Measurements from ENCODE around the gene PTPRN2.

DNA sequence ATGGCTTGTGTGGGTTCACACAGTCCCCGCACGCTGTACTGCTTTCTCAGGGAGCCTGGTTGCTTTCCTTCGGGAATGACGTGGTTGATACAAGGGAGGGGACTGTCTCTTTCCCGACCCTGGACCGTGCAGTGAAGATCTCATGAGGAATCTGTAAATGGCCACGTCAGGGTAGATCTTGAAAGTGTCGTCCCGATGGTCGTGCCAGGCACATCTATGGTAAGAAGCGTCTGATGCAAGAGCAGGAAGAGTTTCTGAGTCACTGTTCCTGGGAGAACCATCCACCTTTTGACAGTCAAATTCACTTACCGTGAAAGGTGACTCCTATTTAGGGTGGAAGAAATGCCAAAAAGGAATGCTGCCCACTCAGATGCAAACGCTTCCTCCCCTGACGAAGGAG lies 500.4 kb downstream of the PTPRN2 start:
- TF ChIP-seq, protein P1, sequence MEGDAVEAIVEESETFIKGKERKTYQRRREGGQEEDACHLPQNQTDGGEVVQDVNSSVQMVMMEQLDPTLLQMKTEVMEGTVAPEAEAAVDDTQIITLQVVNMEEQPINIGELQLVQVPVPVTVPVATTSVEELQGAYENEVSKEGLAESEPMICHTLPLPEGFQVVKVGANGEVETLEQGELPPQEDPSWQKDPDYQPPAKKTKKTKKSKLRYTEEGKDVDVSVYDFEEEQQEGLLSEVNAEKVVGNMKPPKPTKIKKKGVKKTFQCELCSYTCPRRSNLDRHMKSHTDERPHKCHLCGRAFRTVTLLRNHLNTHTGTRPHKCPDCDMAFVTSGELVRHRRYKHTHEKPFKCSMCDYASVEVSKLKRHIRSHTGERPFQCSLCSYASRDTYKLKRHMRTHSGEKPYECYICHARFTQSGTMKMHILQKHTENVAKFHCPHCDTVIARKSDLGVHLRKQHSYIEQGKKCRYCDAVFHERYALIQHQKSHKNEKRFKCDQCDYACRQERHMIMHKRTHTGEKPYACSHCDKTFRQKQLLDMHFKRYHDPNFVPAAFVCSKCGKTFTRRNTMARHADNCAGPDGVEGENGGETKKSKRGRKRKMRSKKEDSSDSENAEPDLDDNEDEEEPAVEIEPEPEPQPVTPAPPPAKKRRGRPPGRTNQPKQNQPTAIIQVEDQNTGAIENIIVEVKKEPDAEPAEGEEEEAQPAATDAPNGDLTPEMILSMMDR (conservative IDR thresholded peaks at IDR 0.05; ENCODE audit: low read length), result no peak
- no peak for TF ChIP-seq EZH2phosphoT487 (IDR thresholded peaks at IDR 0.05; ENCODE audit: borderline replicate concordance, low read depth, low read length)

Measured in OCI-LY7 (cell line).